ENCODE results near the gene MPHOSPH10. TPM values are rescaled to one million over a fixed set of nuclear protein-coding genes. Genes with fewer than 3 reads are reported as not detected.
A peak's percentile ranks its signal among the peaks of the same experiment; 100 is the strongest.
"Not testable (repeated sequence)": the region's sequence is repeated elsewhere in the genome, so short reads cannot be mapped to it uniquely, and the experiment has no call there.

MPHOSPH10 gene
- total and polyA plus RNA-seq, 2 of the 13 experiments (the other 11 are each of a cell fraction or from before 2014, with no cell fraction given), result 37.8 to 137 TPM

DNA sequence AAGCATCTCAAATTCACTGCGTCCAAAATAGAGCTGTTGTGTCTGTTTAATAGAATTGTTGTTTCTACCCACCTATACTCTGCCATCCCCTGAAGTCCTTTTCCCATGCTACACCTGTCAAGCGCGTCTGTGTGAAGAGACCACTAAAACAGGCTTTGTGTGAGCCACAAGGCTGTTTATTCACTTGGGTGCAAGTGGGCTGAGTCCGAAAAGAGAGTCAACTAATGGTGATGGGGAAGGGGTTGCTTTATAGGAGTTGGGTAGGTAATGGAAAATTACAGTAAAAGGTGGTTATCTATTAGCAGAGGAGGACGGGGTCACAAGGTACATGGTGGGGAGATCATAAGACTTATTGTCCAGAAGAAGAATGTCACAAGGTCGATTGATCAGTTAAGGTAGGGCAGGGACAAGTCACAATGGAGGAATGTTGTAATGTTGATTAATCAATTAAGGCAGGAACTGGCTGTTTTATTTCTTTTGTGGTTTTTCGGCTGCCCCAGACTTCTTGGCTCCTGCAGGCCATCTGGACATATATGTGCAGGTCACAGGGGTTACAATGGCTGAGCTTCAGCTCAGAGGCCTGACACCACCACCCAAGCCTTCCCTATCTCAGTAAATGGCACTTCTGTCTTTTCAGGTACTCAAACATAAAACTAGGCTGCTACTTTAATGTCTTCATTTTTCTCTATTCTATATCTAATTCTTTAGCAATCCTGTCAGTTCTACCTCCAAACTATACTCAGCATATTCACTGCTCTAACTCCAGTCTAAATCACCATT lies 1.1 kb downstream of the MPHOSPH10 start (continued):
- TF ChIP-seq, protein P1, sequence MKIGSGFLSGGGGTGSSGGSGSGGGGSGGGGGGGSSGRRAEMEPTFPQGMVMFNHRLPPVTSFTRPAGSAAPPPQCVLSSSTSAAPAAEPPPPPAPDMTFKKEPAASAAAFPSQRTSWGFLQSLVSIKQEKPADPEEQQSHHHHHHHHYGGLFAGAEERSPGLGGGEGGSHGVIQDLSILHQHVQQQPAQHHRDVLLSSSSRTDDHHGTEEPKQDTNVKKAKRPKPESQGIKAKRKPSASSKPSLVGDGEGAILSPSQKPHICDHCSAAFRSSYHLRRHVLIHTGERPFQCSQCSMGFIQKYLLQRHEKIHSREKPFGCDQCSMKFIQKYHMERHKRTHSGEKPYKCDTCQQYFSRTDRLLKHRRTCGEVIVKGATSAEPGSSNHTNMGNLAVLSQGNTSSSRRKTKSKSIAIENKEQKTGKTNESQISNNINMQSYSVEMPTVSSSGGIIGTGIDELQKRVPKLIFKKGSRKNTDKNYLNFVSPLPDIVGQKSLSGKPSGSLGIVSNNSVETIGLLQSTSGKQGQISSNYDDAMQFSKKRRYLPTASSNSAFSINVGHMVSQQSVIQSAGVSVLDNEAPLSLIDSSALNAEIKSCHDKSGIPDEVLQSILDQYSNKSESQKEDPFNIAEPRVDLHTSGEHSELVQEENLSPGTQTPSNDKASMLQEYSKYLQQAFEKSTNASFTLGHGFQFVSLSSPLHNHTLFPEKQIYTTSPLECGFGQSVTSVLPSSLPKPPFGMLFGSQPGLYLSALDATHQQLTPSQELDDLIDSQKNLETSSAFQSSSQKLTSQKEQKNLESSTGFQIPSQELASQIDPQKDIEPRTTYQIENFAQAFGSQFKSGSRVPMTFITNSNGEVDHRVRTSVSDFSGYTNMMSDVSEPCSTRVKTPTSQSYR (CRISPR knock-in tag; IDR thresholded peaks at IDR 0.05; ENCODE audit: borderline replicate concordance), result peak; percentile 18; the same call in 1 of the 2 replicates
- TF ChIP-seq ETV5 (CRISPR knock-in tag; IDR thresholded peaks at IDR 0.05; ENCODE audit: borderline replicate concordance) (peak; percentile 79; the same call in 1 of the 2 replicates), SIX1 (CRISPR knock-in tag; IDR thresholded peaks at IDR 0.05; ENCODE audit: borderline replicate concordance) (0 out of 2 replicates have a peak, but pooled peaks have one; percentile 10), ZNF44 (CRISPR knock-in tag; IDR thresholded peaks at IDR 0.05) (0 out of 2 replicates have a peak, but pooled peaks have one; percentile 50), ZNF335 (CRISPR knock-in tag; IDR thresholded peaks at IDR 0.05) (0 out of 2 replicates have a peak, but pooled peaks have one; percentile 33), KLF11 (CRISPR knock-in tag; IDR thresholded peaks at IDR 0.05) (0 out of 2 replicates have a peak, but pooled peaks have one; percentile 20), MBD4 (IDR thresholded peaks at IDR 0.05; ENCODE audit: borderline replicate concordance, low read length) (0 out of 2 replicates have a peak, but pooled peaks have one; percentile 30), EP300 (IDR thresholded peaks at IDR 0.05; ENCODE audit: low read depth in 2 of 2, low read length in 2 of 2) (peak in 1 of 2 experiments; percentile 81; a peak in 2 of 4 replicates), EP300 (CRISPR knock-in tag; IDR thresholded peaks at IDR 0.05; ENCODE audit: borderline replicate concordance) (peak; percentile 38; the same call in 1 of the 2 replicates), SOX6 (CRISPR knock-in tag; IDR thresholded peaks at IDR 0.05) (peak; percentile 86), MED1 (CRISPR knock-in tag; IDR thresholded peaks at IDR 0.05) (peak; percentile 59; the same call in 1 of the 2 replicates), ZNF205 (CRISPR knock-in tag; IDR thresholded peaks at IDR 0.05) (peak; percentile 27; the same call in 1 of the 2 replicates), TCF7 (IDR thresholded peaks at IDR 0.05; ENCODE audit: low read depth) (peak; percentile 34; the same call in 1 of the 2 replicates), RBFOX2 (IDR thresholded peaks at IDR 0.05; ENCODE audit: low read depth, low read length) (peak; percentile 66), MIER3 (CRISPR knock-in tag; IDR thresholded peaks at IDR 0.05; ENCODE audit: borderline replicate concordance) (peak; percentile 19; the same call in 1 of the 2 replicates)
- not testable (repeated sequence) for TF ChIP-seq SOX6 (IDR thresholded peaks at IDR 0.05)
